GM12801 (cell line): ENCODE measurements around the gene PYCARD.

Source experiments
- CTCF ChIP-seq: IDR thresholded peaks from one replicate; pipeline ENCODE4 v1.5.1; 2011; ENCODE audit warnings: control low read depth; ENCODE audit not compliant: insufficient read length; ENCODE audit errors: extremely low read depth

The PYCARD gene

GRCh38 chr16:31221357-31222160 is 19.0 kb upstream of the PYCARD start:
- no peak for TF ChIP-seq CTCF

GRCh38 chr16:31219154-31219741 is 16.7 kb upstream of the PYCARD start:
- TF ChIP-seq CTCF = no peak

GRCh38 chr16:31217136-31217530 is 14.6 kb upstream of the PYCARD start:
- no peak for TF ChIP-seq CTCF

GRCh38 chr16:31216422-31217135 is 14.0 kb upstream of the PYCARD start, which contains the start of gene PYDC1:
Gene PYDC1 (minus strand): TSS chr16:31217135. CDS start chr16:31217028, 107 bp downstream.
- TF ChIP-seq CTCF = no peak

- TF ChIP-seq CTCF = no peak
These were observed 13.0 kb upstream of the PYCARD start for GRCh38 chr16:31215287-31216162.

GRCh38 chr16:31214708-31215286 is 12.2 kb upstream of the PYCARD start:
- TF ChIP-seq CTCF = no peak
